Measurements from ENCODE around the gene ACTN4.

The ACTN4 gene

GRCh38 chr19:38674388-38675171 lies 27.1 kb downstream of the ACTN4 start:
- no peak overlapping the region for H3K4me3 ChIP-seq (ENCODE audit: low read length)
- TF ChIP-seq ZNF274 (IDR thresholded peaks at IDR 0.05; ENCODE audit: low read depth, low read length): no peak

GRCh38 chr19:38675611-38676010 lies 28.2 kb downstream of the ACTN4 start:
- no peak for TF ChIP-seq ZNF274 (IDR thresholded peaks at IDR 0.05; ENCODE audit: low read depth, low read length)
- no peak overlapping the region for H3K4me3 ChIP-seq (ENCODE audit: low read length)

GRCh38 chr19:38676023-38676877 lies 28.8 kb downstream of the ACTN4 start:
- H3K4me3 ChIP-seq (ENCODE audit: low read length): no peak overlapping the region
- no peak for TF ChIP-seq ZNF274 (IDR thresholded peaks at IDR 0.05; ENCODE audit: low read depth, low read length)

- no peak overlapping the region for H3K4me3 ChIP-seq (ENCODE audit: low read length)
- no peak for TF ChIP-seq ZNF274 (IDR thresholded peaks at IDR 0.05; ENCODE audit: low read depth, low read length)
Measured at GRCh38 chr19:38676878-38677646, 29.6 kb downstream of the ACTN4 start.

DNA sequence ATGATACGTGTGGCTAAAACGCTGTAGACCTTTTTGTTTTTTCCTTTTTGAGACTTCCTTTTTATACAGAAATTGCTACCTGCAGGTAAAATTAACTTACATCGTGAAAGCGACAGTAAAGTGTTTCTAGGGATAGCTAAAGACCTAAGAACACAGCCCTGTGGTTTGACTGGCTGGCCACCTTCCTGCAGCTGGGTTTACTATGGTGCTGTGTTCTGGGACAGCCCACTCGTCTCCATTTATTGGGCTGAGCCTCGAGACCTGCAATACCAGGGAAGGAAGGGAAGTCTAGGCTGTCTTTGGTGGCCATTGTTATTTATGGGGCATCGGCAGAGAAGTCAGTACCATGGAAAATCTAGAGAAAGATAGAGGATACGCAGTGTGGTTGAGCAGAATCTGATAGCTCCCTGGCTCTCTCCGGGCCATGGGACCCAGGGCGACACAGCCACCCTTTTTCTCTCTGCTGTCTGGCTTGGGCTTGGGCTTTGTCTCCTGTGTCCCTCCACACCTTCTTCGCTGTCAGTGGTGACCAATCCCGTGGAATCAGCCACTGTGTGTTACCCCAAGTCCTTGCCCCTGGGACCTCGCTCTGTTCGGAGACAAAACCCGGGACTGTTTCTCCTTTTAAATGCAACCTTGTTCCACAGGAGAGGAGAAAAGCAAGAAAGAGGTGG lies 30.9 kb downstream of the ACTN4 start:
- TF ChIP-seq ZNF274 (IDR thresholded peaks at IDR 0.05; ENCODE audit: low read depth, low read length): no peak
- no peak overlapping the region for H3K4me3 ChIP-seq (ENCODE audit: low read length)

DNA sequence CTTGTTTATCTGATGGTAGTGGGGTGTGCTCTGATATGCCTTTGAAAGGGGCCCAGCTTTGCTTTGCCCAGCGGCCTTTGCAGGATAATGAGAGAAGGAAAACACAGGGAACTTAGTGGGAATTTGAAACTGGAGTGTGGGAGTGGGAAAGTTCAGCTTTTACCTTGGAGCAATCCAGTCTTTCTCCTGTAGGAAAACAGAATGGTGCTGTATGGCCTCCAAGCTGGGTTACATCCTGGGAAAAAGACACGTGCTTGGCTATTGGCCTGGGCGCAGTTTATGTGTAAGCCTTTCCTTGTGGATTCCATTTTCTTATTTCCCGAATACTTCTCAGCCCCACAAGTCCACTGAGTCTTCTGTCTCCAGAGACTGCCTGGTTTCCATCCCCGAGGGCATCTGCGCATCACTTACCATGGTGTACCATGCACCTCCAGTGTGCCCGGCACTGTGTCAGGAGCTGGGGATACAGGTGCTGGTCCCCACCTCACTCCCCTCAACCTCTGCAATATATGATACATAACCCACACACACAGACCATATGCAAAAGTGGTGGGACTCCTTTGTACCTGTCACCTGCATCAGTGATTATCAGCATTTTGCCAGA lies 31.5 kb downstream of the ACTN4 start:
- no peak overlapping the region for H3K4me3 ChIP-seq (ENCODE audit: low read length)
- TF ChIP-seq ZNF274 (IDR thresholded peaks at IDR 0.05; ENCODE audit: low read depth, low read length): no peak

GRCh38 chr19:38679839-38680238 lies 32.4 kb downstream of the ACTN4 start:
- no peak for TF ChIP-seq ZNF274 (IDR thresholded peaks at IDR 0.05; ENCODE audit: low read depth, low read length)
- H3K4me3 ChIP-seq (ENCODE audit: low read length): no peak overlapping the region

DNA sequence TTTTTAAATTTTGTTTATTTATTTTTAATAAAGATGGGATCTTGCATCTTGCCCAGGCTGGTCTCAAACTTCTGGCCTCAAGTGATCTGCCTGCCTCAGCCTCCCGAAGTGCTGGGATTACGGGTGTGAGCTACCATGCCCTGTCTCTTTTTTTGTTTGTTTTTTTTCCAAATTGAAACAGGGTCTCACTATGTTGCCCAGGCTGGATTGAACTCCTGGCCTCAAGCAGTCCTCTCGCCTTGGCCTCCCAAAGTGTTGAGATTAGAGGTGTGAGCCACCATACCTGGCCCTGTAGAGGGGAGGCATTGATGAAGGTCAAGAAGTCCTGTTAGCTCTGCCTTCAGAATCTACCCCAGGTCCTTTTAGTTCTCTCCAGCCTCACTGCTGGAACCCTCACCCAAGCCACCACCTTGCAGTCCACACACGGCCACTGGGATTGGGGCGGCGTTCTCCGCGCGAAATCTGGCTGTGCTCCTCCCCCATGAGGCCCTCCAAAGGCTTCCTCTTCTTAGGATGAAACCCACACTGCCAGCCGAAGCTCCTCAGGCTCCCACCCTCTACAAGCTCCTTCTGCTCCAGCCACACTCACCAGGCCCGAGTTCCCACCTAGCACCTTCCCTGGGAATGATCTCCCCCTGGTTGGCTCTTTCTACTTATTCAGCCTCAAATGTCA lies 34.9 kb downstream of the ACTN4 start:
- TF ChIP-seq ZNF274 (IDR thresholded peaks at IDR 0.05; ENCODE audit: low read depth, low read length): no peak
- no peak overlapping the region for H3K4me3 ChIP-seq (ENCODE audit: low read length)

DNA sequence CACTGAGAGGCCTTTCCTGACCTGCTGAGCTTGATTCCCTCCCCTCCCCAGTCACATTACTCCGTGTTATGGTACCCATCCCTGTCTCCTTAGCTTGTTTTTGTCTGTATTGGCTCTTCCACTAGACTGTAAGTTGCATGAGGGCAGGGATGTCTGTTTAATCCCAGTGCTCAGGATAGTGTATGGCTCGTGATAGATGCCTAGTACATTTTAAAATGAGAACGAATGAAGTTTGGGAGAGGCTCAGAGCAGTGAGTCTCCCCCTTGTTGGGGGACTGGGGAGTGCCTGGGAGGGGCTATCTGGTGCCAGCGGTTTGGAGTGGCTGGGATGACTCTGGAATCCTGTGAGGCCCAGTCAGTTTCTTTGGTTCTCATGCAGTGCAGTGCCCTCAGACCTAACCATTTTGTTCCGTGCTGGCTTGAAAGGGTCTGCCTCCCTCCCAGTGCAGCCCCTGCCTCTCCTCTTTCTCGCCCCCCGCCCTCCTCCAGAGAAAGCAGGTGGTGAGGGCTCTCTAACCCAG lies 35.5 kb downstream of the ACTN4 start:
- TF ChIP-seq ZNF274 (IDR thresholded peaks at IDR 0.05; ENCODE audit: low read depth, low read length): no peak
- H3K4me3 ChIP-seq (ENCODE audit: low read length): no peak overlapping the region

DNA sequence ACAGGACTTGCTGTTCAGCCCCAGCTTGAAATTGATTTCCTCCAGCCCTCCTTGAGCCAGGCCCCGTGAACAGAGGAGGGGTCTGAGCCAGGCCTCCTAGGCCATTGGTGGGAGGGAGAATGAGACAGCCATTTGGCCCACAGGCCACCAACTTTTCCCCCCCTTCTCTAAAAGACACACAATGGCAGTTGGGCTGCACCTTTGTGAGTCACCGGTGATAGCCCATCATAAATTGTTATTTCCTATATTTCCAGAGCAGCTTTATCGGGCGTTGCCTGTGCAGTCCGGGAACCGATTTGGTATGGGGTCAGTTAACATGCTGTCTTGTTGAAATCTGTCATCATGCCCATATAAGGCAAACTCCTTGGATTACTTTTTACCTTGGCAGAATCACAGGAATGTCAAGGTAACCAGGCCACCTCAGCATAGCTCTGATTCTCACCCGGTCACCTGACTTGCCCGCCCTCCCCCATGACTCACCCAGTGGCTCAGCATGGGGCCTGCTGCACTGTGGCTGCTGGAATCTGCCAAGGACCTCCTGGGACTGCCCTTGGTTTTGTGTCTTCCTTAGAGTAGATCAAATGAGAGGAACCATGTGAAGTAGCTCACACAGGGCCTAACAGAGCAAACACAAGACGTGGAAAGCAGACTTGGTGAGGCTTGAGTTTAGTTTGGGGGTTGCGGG lies 36.1 kb downstream of the ACTN4 start:
- no peak for TF ChIP-seq ZNF274 (IDR thresholded peaks at IDR 0.05; ENCODE audit: low read depth, low read length)
- H3K4me3 ChIP-seq (ENCODE audit: low read length): no peak overlapping the region

GRCh38 chr19:38684078-38684861 lies 36.8 kb downstream of the ACTN4 start:
- no peak overlapping the region for H3K4me3 ChIP-seq (ENCODE audit: low read length)
- TF ChIP-seq ZNF274 (IDR thresholded peaks at IDR 0.05; ENCODE audit: low read depth, low read length): no peak
